Measurements from ENCODE around the gene TPST2. TPM values are rescaled to one million over a fixed set of nuclear protein-coding genes. Genes with fewer than 3 reads are reported as not detected.
"Not testable (repeated sequence)": the region's sequence is repeated elsewhere in the genome, so short reads cannot be mapped to it uniquely, and the experiment has no call there.

The TPST2 gene
- total RNA-seq, 2 experiments from 2014 or later, result 7.2 to 7.4 TPM

- TF ChIP-seq CTCF (IDR thresholded peaks at IDR 0.05), result no peak
- Histone ChIP-seq H3K4me1 (ENCODE audit: insufficient read depth, low read length) (no peaks in the 10 kb centered on the region), H3K9me3 (ENCODE audit: control insufficient read depth in 1 of 2, insufficient read depth in 1 of 2, low read length in 2 of 2) (no peaks in the 10 kb centered on the region), H3K4me3 (ENCODE audit: low read length) (no peak overlapping the region), H3K27ac (ENCODE audit: low read depth in 1 of 2, low read length in 2 of 2) (no peak overlapping the region), H3K36me3 (ENCODE audit: insufficient read depth, low read length) (peaks cover 58% of the 10 kb centered on the region), H3K27me3 (ENCODE audit: control insufficient read depth in 1 of 2, insufficient read depth in 2 of 2, low read length in 2 of 2) (no peaks in the 10 kb centered on the region)
- H3K4me3 Mint-ChIP-seq, result no peak overlapping the region
- intact Hi-C loops (cut with DNase I, micrococcal nuclease), result no loop called here
- CTCF ChIA-PET, result no interaction called here
- H3K9me3 Mint-ChIP-seq, result no peaks in the 10 kb centered on the region
- H3K36me3 Mint-ChIP-seq (ENCODE audit: low read depth), result peaks cover 56% of the 10 kb centered on the region
- DNase-seq, result no peak
- no peaks in the 10 kb centered on the region for H3K27me3 Mint-ChIP-seq
- ATAC-seq (ENCODE audit: poor library complexity), result no peak
- POLR2A ChIA-PET, result no interaction called here
- no peak overlapping the region for H3K27ac Mint-ChIP-seq
- no peaks in the 10 kb centered on the region for H3K4me1 Mint-ChIP-seq (ENCODE audit: low read depth)
Measured at GRCh38 chr22:26529345-26529744, 60.6 kb downstream of the TPST2 start.

- H3K4me3 ChIP-seq (ENCODE audit: low read length); H3K27ac Mint-ChIP-seq; H3K27ac ChIP-seq (ENCODE audit: low read depth in 1 of 2, low read length in 2 of 2); CTCF ChIA-PET; H3K9me3 ChIP-seq (ENCODE audit: control insufficient read depth in 1 of 2, insufficient read depth in 1 of 2, low read length in 2 of 2); intact Hi-C loops (cut with DNase I, micrococcal nuclease); H3K9me3 Mint-ChIP-seq; POLR2A ChIA-PET; H3K4me1 Mint-ChIP-seq (ENCODE audit: low read depth); H3K4me3 Mint-ChIP-seq; DNase-seq; ATAC-seq (ENCODE audit: poor library complexity); H3K4me1 ChIP-seq (ENCODE audit: insufficient read depth, low read length); H3K27me3 ChIP-seq (ENCODE audit: control insufficient read depth in 1 of 2, insufficient read depth in 2 of 2, low read length in 2 of 2); H3K27me3 Mint-ChIP-seq: not testable (repeated sequence)
- H3K36me3 Mint-ChIP-seq (ENCODE audit: low read depth), result peaks cover 56% of the 10 kb centered on the region
- H3K36me3 ChIP-seq (ENCODE audit: insufficient read depth, low read length), result peaks cover 56% of the 10 kb centered on the region
Measured at GRCh38 chr22:26528518-26528917, 61.4 kb downstream of the TPST2 start.

GRCh38 chr22:26527574-26528465, 62.1 kb downstream of the TPST2 start:
- TF ChIP-seq CTCF (IDR thresholded peaks at IDR 0.05), result no peak
- Mint-ChIP-seq H3K4me1 (ENCODE audit: low read depth) (no peaks in the 10 kb centered on the region), H3K27me3 (no peaks in the 10 kb centered on the region), H3K36me3 (ENCODE audit: low read depth) (peaks cover 54% of the 10 kb centered on the region), H3K27ac (no peak overlapping the region), H3K9me3 (no peaks in the 10 kb centered on the region), H3K4me3 (no peak overlapping the region)
- intact Hi-C loops (cut with DNase I, micrococcal nuclease), result no loop called here
- H3K4me1 ChIP-seq (ENCODE audit: insufficient read depth, low read length), result no peaks in the 10 kb centered on the region
- no peak for DNase-seq
- H3K36me3 ChIP-seq (ENCODE audit: insufficient read depth, low read length), result peaks cover 52% of the 10 kb centered on the region
- ATAC-seq (ENCODE audit: poor library complexity), result no peak
- no peaks in the 10 kb centered on the region for H3K27me3 ChIP-seq (ENCODE audit: control insufficient read depth in 1 of 2, insufficient read depth in 2 of 2, low read length in 2 of 2)
- H3K9me3 ChIP-seq (ENCODE audit: control insufficient read depth in 1 of 2, insufficient read depth in 1 of 2, low read length in 2 of 2), result no peaks in the 10 kb centered on the region
- H3K4me3 ChIP-seq (ENCODE audit: low read length), result no peak overlapping the region
- H3K27ac ChIP-seq (ENCODE audit: low read depth in 1 of 2, low read length in 2 of 2), result no peak overlapping the region
- ChIA-PET CTCF (no interaction called here), POLR2A (no interaction called here)

GRCh38 chr22:26527167-26527566, 62.8 kb downstream of the TPST2 start:
- H3K27me3 Mint-ChIP-seq, result no peaks in the 10 kb centered on the region
- no peaks in the 10 kb centered on the region for H3K9me3 Mint-ChIP-seq
- no peak overlapping the region for H3K4me3 Mint-ChIP-seq
- ATAC-seq (ENCODE audit: poor library complexity) (no peak), DNase-seq (no peak)
- Histone ChIP-seq H3K4me1 (ENCODE audit: insufficient read depth, low read length) (no peaks in the 10 kb centered on the region), H3K4me3 (ENCODE audit: low read length) (no peak overlapping the region), H3K27ac (ENCODE audit: low read depth in 1 of 2, low read length in 2 of 2) (no peak overlapping the region), H3K27me3 (ENCODE audit: control insufficient read depth in 1 of 2, insufficient read depth in 2 of 2, low read length in 2 of 2) (no peaks in the 10 kb centered on the region), H3K36me3 (ENCODE audit: insufficient read depth, low read length) (peaks cover 45% of the 10 kb centered on the region), H3K9me3 (ENCODE audit: control insufficient read depth in 1 of 2, insufficient read depth in 1 of 2, low read length in 2 of 2) (no peaks in the 10 kb centered on the region)
- peaks cover 49% of the 10 kb centered on the region for H3K36me3 Mint-ChIP-seq (ENCODE audit: low read depth)
- CTCF ChIA-PET, result no interaction called here
- H3K27ac Mint-ChIP-seq, result no peak overlapping the region
- POLR2A ChIA-PET, result no interaction called here
- TF ChIP-seq CTCF (IDR thresholded peaks at IDR 0.05), result no peak
- H3K4me1 Mint-ChIP-seq (ENCODE audit: low read depth), result no peaks in the 10 kb centered on the region
- intact Hi-C loops (cut with DNase I, micrococcal nuclease), result no loop called here
